GM19455 (cell line): Measurements from ENCODE around the gene BEX3.
"Not testable (repeated sequence)": the region's sequence is repeated elsewhere in the genome, so short reads cannot be mapped to it uniquely, and the experiment has no call there.

Experiments used
- ATAC-seq: cut with Tn5 transposase; IDR thresholded peaks from one replicate; pipeline ENCODE4 v1.9.1; 2021; ENCODE audit not compliant: unreplicated experiment

BEX3 gene

DNA sequence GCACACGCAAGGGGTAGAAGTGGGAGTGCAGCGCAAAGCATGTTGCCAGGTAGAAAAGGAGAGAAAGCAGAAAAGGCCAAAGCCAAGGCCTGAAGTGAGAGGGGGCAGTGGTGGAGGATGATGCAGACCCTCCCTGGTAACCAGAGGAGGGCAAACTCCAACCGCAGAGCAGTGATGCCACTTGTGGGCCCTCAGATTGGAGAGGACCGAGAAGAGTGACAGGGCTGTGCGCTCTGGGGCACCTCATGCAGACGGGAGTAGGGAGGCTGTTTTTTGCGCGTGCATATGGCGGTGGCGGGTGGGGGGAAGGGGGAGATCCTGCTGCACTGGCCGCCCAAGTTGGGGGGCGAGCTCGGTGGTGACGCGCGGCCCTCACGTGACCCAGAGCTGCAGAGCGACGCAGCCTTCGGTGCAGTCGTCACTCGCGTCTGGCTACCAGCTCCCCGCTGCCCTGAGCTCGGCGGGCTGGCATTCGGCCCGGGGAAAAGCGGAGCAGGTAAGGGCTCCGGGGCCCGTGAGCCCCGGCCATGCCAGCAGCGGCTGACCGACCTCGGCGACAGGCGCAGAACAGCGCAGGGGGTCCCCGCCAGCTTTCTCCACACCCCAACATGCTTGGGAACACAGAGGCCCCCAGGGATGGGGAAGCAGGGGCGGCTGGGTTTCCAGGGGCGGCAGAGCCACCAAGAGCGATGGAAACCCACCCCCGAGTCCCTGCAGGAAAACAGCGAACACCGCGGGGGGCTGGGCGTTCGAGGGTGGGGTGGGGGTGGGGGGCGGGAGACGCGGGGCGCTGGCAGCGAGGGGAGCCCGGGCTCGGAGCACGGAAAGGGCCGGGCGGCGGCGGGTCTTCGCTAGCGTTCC, at the start of gene BEX3:
Gene BEX3, plus strand, starts transcription at position 421 of the 861 bp plus-strand sequence. CDS start 984 bp downstream, outside the sequence.
- ATAC-seq: no peak

DNA sequence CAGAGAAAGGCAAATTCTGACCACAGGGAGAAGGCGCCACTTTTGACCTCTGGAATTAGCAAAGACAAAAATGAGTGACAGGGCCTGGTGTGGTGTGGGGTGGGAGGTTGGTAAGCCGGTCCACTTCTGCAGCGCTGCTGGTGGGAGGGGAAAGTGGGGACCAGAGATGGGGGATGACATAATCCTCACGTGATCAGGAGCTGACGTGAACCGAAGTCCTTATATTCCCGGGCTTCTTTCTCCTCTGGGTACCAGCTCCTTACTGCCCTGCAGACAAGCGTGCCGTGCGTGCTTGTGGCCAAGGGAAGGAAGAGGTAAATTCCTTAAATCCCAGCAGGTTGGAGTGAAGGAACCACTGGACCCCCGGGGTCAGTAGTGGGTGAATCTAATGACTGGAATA, 46.3 kb upstream of the BEX3 start, which contains the start of gene TCEAL7:
Gene TCEAL7, plus strand, starts transcription at position 249 of the 400 bp plus-strand sequence. CDS start 1,165 bp downstream, outside the sequence.
- ATAC-seq: no peak

DNA sequence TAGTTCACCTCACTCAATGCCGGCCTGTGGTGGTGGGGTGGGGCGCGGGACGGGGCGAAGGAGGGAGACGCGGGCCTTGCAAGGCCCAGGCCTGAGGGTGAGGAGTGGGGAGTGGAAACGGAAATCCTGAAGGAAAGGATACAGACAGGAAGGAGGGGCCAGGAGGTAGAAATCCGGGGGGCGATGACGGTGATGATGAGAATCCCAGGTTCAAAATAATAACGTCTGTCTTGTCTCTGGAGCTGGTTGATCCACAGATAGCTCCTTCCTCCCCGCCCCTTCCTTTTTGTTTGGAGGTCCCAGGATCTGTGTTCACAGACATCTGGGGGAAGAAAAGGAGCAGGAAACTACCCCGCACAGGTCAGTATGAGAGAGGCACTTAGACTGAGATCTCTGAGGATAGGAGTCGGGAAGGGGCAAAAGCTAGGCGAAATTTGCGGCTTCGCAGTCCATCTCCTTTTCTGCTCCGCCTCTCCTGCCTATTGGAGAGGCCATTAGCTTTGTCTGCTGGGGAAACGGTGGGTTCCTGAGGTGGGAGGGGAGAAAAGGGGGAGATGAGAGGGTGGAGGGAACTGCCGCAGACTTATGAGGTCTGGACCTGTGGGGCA, 45.6 kb upstream of the BEX3 start:
- no peak for ATAC-seq

DNA sequence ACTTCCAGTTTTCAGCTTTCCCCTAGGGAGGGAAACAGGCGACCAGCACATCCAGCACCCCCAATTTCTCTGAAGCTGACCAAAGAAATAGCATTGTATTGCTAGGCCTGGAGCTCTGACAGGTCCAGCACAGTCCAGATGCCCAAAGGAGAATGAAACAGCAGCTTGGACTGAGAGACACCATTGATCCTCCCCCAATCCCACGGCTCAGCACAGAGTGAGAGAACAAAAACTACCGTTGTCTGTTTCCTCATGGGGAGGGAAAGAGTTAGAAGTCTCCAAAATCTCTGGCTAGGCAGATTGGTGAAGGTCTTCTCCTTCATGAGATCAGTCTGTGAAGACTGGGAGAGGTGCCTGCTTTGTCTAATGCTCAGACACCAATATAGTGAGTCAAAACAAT, 37.7 kb upstream of the BEX3 start:
- no peak for ATAC-seq

DNA sequence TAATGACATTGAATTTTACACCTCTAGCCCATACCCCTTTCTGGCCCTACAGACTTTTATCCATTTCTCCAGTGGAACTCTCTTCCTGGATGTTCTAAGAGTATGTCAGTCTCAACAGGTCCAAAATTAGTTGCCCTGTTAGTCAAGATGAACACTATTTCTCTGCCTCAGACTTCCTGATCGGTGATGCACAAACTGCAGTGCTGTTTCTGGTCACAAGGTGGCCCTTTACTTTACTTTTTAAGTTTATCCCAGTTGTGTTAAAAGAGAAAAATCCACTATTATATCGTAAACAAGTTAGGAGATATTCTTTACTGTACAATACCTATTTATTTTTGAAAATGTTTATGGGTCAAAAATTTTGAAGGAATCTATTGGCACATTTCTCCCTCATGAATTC, 33.2 kb upstream of the BEX3 start:
- ATAC-seq: no peak

DNA sequence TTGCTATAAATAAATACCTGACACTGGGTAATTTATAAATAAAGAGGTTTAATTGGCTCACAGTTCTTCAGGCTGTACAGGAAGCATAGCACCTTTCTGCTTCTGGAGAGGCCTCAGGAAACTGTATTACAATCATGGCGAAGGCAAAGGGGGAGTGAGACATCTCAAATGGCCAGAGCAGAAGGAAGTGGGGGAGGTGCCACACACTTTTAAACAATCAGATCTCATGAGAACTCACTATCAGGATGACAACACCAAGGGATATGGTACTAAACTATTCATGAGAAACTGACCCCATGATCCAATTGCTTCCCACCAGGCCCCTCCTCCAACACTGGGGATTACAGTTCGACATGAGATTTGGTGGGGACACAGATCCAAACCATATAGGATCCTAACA, 31.7 kb upstream of the BEX3 start:
- ATAC-seq: no peak

DNA sequence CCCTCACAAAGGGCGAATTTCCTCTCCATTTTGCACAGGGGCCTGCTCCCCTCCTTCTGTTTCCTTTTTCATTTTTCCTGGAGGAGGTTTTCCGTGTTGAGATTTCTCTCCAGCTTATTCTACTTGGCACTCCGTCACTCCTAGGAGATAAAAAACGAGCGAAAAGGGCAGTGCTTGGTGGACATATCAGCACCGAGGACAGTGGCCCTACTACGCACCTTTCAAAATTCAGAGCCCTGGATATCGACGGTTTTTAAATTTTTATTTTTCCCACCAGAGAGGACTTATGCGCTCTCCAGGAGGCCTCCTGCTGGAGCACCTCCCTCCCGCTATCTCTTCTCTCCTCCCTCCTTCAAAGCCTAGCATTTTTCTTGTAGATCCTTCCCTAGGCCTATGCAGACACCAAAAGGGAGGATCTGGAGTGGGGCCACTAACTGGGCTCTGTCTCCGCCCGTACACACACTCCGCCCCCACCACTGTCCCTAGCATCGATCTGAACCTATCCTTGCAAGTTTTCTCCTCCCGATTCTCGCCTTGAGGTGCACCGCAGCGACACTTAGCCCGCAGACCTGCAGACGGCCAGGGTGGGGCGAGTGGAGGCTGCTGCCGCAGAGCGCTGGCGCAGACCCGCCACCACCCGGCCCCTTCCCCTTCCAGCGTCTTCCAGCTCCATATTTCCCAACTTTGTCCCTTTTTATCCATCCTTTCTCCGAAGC, 28.5 kb upstream of the BEX3 start:
- no peak for ATAC-seq

DNA sequence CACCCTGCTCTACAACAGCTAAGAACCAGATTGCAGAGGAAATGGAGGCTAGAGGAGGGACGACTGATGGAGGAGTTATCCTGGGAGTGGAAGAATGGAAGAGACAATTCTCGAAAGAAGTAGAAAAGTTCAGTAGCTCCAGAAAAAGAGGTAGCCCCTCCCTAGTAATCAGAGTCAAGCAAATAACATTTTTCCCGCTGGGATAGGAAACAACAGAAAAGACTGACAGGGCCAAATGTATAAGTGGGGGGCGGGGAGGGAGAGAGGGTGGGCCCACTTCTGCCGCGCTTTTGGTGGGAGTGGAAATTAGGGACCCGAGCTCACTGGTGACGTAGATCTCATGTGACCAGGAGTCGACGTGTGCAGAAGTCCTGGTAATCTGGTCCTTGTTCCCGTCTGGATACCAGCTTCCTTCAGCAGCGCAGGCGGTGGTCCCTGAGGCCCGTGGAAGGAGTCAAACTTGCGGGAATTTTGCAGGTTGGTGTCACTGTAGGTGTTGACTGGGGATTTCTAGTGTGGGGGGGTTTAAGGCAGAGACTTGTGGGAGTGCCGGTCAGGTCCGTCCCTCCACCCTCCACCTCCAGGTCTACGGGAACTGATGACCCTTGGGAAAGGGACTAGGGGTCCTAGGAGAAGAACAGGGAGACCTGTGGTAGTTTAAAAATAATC, 20.1 kb upstream of the BEX3 start, which contains the start of gene TCEAL9:
Gene TCEAL9, plus strand, starts transcription at position 377 of the 669 bp plus-strand sequence. CDS start 1,179 bp downstream, outside the sequence.
- no peak for ATAC-seq

DNA sequence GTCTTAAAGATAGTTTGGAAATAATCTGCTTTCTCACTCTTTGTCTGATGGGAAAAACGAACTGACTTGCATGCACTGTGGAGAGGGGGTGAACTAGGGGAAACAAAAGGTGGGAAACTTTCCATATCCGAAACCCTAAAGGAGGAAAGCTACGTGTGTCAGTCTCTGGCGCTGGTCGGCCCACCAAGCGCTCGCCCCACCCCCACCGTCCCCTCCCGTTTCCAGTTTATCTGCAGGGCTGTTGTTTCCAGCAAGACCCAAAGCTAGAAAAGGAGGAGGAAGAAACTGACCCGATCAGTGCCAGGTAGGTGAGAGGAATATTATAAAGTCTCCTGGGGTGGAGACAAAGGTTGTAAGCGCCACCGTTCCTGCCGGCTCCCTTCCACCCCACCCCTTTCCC, 19.5 kb upstream of the BEX3 start:
- ATAC-seq: no peak

DNA sequence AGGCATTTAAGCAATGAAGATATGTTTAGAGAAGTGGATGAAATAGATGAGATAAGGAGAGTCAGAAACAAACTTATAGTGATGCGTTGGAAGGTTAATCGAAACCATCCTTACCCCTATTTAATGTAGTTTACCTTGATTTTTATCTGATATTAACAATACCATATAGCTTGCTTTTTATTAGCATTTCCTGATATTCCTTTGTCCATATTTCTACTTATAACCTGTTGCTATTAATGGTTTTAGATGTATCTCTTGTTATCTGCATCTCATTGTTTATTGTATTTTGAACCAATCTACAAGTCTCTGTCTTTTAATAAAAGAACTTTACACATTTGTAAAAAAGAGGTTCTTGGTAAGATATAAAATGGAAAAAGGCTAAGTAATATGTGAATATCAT, 18.5 kb upstream of the BEX3 start:
- no peak for ATAC-seq

DNA sequence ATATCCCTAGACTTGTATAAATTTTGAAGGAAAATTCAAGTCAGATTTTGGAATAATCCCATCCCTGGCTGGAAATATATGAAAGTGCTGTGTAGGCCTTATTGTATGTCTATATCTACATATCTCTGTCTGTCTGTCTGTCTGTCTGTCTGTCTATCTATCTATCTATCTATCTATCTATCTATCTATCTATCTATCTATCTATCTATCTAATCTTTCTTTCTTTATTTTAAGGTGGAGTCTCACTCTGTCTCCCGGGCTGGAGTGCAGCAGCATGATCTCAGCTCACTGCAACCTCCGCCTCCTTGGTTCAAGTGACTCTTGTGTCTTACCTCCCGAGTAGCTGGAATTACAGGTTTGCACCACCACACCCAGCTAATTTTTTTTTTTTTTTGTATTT, 16.7 kb upstream of the BEX3 start:
- ATAC-seq: not testable (repeated sequence)

DNA sequence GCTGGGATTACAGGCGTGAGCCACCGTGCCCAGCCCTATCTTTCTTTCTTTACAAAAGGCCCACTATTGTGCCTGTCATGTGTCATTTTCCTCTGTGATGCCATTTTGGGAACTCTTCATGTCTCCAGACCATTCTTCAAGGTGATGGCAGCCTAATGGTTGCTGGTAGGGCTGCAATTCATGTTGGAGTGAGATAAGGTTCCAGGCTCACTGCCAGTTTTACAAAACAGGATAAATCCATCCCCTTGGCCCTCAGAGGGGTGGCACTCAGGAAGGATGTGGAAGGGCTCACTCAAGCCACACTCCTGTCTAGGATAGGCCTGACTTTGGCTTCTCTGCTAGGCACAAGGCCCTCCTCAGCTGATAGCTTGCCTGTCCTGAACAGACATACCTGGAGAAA, 16.2 kb upstream of the BEX3 start:
- ATAC-seq: no peak

DNA sequence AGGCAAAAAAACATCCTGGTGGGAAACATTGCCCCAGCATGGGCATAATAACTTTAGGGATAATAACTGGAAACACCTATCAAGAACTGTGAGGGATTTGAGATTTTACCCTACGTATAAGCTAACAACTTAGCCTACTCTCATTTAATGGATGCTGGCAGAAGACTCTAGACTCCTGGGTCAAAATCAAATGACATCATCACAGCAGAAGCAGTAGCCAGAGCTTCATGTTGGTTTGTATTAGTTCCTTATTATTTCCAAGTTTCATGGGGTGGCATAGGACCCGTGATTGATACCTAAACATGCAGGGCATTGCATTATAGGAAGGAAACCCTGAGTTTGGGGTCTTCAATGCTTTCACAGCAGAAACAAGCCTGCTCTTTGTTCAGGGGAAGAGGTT, 15.4 kb upstream of the BEX3 start:
- no peak for ATAC-seq

DNA sequence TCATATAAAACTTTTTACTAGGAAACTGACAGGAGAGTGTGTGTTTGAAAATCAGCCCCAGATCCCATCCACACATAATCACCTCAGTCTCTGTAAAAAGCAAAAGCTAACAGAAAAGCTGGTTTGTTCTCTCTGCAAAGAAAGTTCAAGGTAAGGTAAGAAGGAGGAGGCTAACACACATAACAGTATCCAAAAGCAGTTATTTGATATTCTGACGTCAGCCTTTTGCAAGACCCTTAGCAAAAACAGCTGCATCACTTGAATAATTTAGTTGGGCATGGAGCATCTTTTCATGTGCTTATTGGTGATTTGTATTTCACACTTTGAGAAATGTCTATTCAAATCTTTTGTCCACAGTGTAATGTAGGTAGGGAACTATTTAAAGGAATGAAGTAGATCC, 14.5 kb upstream of the BEX3 start:
- no peak for ATAC-seq

DNA sequence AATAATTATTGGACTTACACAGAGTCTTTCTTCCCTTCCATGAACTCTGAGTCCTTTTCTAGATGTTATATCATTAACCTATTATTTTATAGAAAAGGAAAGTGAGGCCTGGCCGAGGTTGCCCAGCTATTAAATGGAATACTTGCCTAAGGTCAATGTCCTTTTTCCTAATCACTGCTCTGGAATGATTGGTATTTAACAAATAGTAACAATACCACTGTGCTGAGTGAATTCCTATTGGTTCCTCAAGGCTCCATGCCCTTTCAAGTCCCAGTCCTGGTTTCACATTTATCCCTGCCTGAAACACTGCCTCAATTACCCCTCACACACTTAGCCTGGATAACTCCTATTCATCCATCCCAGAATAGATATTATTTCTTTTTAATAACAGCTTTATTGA, 13.9 kb upstream of the BEX3 start:
- no peak for ATAC-seq

DNA sequence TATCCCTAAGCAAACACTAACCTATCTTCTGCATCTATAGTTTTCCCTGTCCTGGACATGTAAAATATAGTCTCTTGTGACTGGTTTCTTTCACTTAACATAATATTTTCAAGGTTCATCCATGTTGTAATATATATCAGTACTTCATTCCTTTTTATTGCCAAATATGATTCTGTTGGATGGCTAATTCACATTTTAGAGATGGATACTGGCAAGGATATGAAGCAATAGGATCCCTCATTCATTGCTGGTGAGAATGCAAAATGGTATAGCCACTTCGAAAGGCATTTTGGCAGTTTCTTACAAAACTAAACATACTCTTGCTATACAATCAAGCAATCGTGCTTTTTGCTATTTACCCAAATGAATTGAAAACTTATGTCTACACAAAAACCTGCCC, 13.3 kb upstream of the BEX3 start:
- no peak for ATAC-seq

DNA sequence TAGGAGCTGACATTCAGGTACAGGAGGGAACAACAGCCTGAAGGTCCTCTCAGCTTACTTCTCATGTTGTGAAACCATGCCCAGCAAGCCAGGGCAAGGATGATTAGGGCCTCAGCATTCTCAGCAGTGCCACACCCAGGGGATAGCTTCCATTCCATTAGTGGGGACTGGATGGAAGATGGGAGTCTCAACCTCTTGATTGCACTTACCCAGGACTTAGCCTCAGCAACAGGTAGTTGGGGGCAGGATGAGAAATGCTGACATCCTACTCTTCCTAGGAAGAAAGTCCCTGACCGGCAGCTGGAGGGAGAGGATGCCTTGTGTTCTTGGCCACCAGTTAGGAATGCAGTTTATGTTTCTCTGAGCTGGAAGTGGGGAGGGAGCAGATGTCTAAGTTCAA, 8.8 kb upstream of the BEX3 start:
- ATAC-seq: no peak

DNA sequence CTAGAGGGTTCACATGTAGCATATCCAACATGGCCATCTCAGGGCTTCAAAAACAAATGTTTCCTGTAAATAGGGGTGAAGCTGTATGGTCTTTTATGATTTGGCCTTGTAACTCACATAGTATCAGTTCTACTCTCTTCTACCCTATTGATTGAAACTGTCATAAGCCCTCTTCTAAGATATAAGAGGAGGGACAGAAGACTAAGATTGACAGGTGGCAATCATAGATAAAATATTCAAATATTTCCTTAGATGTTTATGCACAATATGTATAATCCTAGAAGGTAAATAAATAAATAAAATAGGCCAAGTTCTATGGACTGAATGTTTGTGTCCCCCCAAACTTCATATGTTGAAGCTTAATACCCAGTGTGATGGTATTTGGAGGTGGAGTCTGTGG, 6.9 kb upstream of the BEX3 start:
- ATAC-seq: no peak

DNA sequence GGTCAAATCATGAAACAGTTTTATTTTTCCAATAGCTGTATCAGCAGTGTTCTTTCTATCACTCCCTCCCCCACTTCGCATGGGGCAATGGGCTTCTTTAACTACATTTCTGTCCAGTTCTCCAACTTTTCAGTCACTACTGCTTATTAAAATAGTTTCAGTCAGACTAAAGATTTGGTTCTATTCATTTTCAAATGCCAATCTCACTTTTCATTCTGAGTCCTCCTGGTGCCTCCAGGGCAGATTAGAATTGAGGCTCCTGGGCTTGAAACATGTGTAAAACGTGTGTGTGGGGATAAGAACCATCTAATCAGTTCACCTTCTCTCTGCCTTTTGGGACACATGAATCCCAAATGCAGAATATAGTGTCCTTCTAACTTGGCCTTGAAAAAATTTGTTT, 3.5 kb upstream of the BEX3 start:
- no peak for ATAC-seq

DNA sequence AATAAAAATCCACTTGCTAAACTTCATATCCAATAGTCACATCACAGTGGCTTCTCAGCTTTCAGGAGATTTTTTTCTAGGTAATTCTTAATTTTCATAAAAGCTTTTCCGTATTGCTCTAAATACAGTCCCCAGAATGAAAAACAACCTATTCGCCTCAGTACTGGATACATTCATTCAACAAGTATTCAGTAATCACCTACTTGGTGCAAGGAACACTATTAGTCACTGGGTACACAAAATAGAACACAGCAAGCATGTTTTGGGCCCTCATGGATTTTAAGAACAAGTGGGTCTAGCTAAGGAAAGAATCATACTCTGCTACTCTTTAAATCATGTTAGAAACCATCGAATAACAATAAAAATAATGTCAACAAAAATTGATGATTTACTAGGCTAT, 2.8 kb upstream of the BEX3 start:
- ATAC-seq: no peak

DNA sequence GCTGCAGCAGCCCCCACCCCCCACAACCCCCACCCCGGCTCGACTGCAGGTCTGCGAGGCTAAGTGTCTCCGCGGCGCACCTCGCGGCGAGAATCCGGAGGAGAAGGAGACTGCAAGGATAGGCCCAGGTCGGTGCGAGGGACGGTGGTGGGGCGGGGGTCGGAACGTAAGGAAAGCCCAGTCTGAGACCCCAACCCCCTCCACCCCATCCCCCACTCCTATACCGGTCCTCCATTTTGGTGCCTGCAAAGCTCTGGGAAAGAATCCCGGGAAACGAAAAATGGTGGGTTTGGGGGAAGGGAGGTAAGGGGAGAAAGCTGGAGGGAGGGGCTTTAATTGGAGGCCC, 614 bp downstream of the BEX3 start:
- ATAC-seq: no peak
